Bronchial epithelial cell (primary cell): Measurements from ENCODE around the gene CEP63. TPM values are rescaled to one million over a fixed set of nuclear protein-coding genes. Genes with fewer than 3 reads are reported as not detected.

Experiments
- DNase-seq: peaks from one replicate; pipeline ENCODE4 v3.0.0-alpha.2; 2010; ENCODE audit warnings: low read depth
- FAIRE-seq: peaks from 2 replicates; lab custom pipeline; 2011; peaks lifted over from hg19 to GRCh38; lab: Jason Lieb, UNC
- H3K27me3 ChIP-seq: 2 replicates; pipeline ENCODE4 v1.5.1; 2011; ENCODE audit warnings: low read length; ENCODE audit not compliant: control insufficient read depth, insufficient read depth
- H3K36me3 ChIP-seq: 2 replicates; pipeline ENCODE4 v1.5.1; 2011; ENCODE audit warnings: low read length; ENCODE audit not compliant: control insufficient read depth, insufficient read depth
- H3K4me3 ChIP-seq: 2 replicates; pipeline ENCODE4 v1.5.1; 2011; ENCODE audit warnings: mild to moderate bottlenecking, low read depth, low read length, control low read depth
- CTCF ChIP-seq: IDR thresholded peaks from 2 replicates; pipeline ENCODE4 v1.5.1; 2011; ENCODE audit warnings: mild to moderate bottlenecking, moderate library complexity, low read length, control low read depth, inconsistent platforms; ENCODE audit not compliant: insufficient read depth, severe bottlenecking
- total RNA-seq: library from RNA; depleted of rRNA; stranded (reverse); fragments of >200 nt; gene quantifications from 2 replicates; pipeline ENCODE4 v1.2.1, GENCODE V29; 2014

Gene CEP63
- total RNA-seq, 1 donor from 2014 or later = 10.3 TPM

GRCh38 chr3:134517791-134518190 lies 31.9 kb downstream of the CEP63 start:
- TF ChIP-seq CTCF = no peak
- Histone ChIP-seq H3K27me3 (no peaks in the 10 kb centered on the region), H3K36me3 (no peaks in the 10 kb centered on the region), H3K4me3 (no peak overlapping the region)
- FAIRE-seq (no peak), DNase-seq (peak; percentile 20)

- Histone ChIP-seq H3K36me3 (no peaks in the 10 kb centered on the region), H3K27me3 (no peaks in the 10 kb centered on the region), H3K4me3 (no peak overlapping the region)
- FAIRE-seq (no peak), DNase-seq (no peak)
- TF ChIP-seq CTCF = no peak
Measured at GRCh38 chr3:134522541-134522940, 36.7 kb downstream of the CEP63 start.

- no peak for TF ChIP-seq CTCF
- no peak for FAIRE-seq
- H3K36me3 ChIP-seq = no peaks in the 10 kb centered on the region
- no peak for DNase-seq
- no peaks in the 10 kb centered on the region for H3K27me3 ChIP-seq
- H3K4me3 ChIP-seq = no peak overlapping the region
Measured at GRCh38 chr3:134525293-134525692, 39.4 kb downstream of the CEP63 start.

- no peak for TF ChIP-seq CTCF
Measured at GRCh38 chr3:134526319-134526718, 40.5 kb downstream of the CEP63 start.

GRCh38 chr3:134527037-134527436 lies 41.2 kb downstream of the CEP63 start:
- Histone ChIP-seq H3K27me3 (no peaks in the 10 kb centered on the region), H3K36me3 (no peaks in the 10 kb centered on the region), H3K4me3 (no peak overlapping the region)
- FAIRE-seq (no peak), DNase-seq (peak; percentile 7)
- peak; percentile 38 for TF ChIP-seq CTCF

More at GRCh38 chr3:134526319-134526718, 40.5 kb downstream of the CEP63 start:
- Histone ChIP-seq H3K27me3 (no peaks in the 10 kb centered on the region), H3K4me3 (no peak overlapping the region), H3K36me3 (no peaks in the 10 kb centered on the region)
- FAIRE-seq (no peak), DNase-seq (no peak)

GRCh38 chr3:134527538-134528186 lies 41.8 kb downstream of the CEP63 start:
- no peak for FAIRE-seq
- no peak overlapping the region for H3K4me3 ChIP-seq
- TF ChIP-seq CTCF = no peak

More at GRCh38 chr3:134527538-134528186, 41.8 kb downstream of the CEP63 start:
- no peaks in the 10 kb centered on the region for H3K27me3 ChIP-seq
- no peak for DNase-seq
- H3K36me3 ChIP-seq = no peaks in the 10 kb centered on the region
